ENCODE results near the gene SEMA4C.
A peak's percentile ranks its signal among the peaks of the same experiment; 100 is the strongest.

SEMA4C gene, protein sequence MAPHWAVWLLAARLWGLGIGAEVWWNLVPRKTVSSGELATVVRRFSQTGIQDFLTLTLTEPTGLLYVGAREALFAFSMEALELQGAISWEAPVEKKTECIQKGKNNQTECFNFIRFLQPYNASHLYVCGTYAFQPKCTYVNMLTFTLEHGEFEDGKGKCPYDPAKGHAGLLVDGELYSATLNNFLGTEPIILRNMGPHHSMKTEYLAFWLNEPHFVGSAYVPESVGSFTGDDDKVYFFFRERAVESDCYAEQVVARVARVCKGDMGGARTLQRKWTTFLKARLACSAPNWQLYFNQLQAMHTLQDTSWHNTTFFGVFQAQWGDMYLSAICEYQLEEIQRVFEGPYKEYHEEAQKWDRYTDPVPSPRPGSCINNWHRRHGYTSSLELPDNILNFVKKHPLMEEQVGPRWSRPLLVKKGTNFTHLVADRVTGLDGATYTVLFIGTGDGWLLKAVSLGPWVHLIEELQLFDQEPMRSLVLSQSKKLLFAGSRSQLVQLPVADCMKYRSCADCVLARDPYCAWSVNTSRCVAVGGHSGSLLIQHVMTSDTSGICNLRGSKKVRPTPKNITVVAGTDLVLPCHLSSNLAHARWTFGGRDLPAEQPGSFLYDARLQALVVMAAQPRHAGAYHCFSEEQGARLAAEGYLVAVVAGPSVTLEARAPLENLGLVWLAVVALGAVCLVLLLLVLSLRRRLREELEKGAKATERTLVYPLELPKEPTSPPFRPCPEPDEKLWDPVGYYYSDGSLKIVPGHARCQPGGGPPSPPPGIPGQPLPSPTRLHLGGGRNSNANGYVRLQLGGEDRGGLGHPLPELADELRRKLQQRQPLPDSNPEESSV

GRCh38 chr2:96869822-96870625, at the start of gene SEMA4C:
Gene SEMA4C, minus strand, starts transcription at chr2:96870080. Its CDS starts 2,194 bp downstream, at chr2:96867886.
- DNase-seq = peak; percentile 16

DNA sequence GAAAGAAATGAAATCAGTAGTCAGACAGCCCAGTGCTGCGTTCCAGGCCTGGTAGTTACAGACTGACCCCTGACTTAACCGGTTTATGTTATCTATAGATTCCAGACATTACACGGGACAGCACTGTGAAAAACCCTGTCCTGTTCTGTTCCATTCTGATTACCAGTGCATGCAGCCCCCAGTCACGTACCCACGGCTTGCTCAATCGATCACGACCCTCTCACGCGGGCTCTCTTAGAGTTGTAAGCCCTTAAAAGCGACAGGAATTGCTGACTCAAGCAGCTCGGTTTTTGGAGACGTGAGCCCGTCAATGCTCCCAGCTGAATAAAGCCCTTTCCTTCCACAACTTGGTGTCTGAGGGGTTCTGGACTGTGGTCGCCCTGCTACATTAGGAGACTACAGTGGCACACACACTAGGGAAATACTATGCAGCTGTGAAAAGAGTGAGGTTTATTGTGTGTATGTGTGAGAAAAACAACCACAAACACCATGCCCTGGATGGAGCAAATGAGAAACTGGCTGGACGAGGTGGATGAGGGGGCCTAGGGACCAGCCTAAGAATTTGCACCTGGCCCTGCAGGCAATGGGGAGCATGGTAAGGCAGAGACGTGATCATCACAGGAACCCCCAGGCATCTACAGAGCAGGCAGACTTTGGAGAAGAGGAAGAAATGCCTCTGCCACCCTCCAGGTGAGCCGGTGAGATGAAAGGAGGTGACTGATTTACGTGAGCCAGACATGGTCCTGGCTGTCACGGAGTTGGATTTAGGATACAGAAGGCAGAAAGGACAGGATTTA, 49.1 kb upstream of the SEMA4C start:
- no peak for DNase-seq

GRCh38 chr2:96918092-96918753, 48.3 kb upstream of the SEMA4C start:
- no peak for DNase-seq

- DNase-seq = no peak
These were observed 47.0 kb upstream of the SEMA4C start for GRCh38 chr2:96916646-96917543.

GRCh38 chr2:96916156-96916630, 46.3 kb upstream of the SEMA4C start:
- no peak for DNase-seq

DNA sequence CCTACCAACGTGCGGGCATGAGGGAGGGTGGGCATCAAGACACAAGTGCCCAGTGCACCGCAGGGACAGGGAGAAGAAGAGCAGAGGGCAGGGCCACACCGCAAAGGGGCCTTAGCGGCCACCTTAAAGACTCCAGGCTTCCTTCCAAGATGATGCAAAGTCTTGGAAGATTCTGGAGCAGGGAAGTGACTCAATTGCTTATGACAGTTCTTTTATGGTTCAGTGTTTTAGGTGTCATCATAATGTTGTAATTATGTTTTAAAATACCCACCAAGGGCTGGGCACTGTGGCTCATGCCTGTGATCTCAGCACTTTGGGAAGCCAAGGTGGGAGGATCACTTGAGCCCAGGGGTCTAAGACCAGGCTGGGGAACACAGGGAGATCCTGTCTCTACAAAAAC, 44.5 kb upstream of the SEMA4C start:
- DNase-seq = no peak

DNA sequence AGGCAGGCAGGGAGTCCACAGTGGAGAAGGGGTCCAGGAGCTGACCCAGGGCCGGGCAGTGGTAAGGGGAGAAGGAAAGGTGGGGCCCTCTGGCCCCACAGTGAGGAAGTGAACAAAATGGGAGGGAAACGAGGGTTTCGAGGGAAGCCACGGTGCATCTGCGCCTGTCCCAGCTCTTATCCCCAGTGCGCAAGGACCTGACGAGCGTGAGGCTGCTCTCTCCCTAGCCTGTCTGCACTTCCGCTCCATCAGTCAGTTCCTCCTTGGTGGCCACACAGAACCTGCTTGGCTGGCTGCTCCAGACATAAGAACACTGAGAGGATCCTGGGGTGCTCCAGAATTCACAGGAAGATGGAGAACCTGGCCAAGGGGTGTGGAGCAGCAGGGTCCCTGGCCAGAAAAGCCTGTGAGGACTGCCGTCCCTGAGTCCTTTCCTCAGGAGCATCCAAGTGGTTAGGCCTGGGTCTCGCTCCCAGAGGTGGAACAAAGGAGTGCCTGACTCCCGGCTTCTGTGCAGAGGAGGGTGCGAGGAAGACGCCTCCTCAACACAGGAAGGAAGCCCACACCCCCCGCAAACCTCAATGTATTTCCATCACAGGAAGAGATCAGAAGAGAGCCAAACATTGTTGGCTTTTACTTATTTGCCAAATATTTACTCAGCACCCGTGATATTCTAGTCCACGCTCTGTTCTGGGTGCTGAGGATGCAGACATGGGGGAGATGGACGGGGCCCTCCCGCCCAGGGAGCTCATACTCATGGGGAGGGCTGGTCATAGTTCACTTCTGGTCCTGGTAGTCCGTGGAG, 43.7 kb upstream of the SEMA4C start:
- no peak for DNase-seq

DNA sequence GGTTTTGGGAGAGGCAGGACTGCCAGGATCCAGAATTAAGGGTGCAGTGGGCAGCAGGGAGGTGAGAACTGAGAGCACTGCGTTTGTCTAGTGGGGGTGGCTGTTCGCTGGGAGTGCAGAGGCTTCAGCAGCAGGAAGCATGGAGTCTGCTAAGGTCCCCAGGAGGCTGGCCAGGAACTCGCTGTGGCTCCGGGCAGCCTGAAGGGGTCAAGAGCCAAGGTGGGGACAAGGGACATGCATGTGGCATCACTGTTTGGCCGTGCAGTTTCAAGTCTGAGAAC, 43.2 kb upstream of the SEMA4C start:
- DNase-seq = no peak

- DNase-seq = no peak
These were observed 42.7 kb upstream of the SEMA4C start for GRCh38 chr2:96912346-96913116.

GRCh38 chr2:96909611-96910021, 39.7 kb upstream of the SEMA4C start:
- DNase-seq = no peak

GRCh38 chr2:96907115-96908041, 37.5 kb upstream of the SEMA4C start:
- no peak for DNase-seq

GRCh38 chr2:96906729-96907114, 36.8 kb upstream of the SEMA4C start:
- no peak for DNase-seq

- no peak for DNase-seq
These were observed 33.9 kb upstream of the SEMA4C start for GRCh38 chr2:96903815-96904214.

- no peak for DNase-seq
These were observed 33.4 kb upstream of the SEMA4C start for GRCh38 chr2:96903318-96903717.

GRCh38 chr2:96900237-96900636, 30.4 kb upstream of the SEMA4C start:
- DNase-seq = no peak

- no peak for DNase-seq
These were observed 29.5 kb upstream of the SEMA4C start for GRCh38 chr2:96899413-96899741.

DNA sequence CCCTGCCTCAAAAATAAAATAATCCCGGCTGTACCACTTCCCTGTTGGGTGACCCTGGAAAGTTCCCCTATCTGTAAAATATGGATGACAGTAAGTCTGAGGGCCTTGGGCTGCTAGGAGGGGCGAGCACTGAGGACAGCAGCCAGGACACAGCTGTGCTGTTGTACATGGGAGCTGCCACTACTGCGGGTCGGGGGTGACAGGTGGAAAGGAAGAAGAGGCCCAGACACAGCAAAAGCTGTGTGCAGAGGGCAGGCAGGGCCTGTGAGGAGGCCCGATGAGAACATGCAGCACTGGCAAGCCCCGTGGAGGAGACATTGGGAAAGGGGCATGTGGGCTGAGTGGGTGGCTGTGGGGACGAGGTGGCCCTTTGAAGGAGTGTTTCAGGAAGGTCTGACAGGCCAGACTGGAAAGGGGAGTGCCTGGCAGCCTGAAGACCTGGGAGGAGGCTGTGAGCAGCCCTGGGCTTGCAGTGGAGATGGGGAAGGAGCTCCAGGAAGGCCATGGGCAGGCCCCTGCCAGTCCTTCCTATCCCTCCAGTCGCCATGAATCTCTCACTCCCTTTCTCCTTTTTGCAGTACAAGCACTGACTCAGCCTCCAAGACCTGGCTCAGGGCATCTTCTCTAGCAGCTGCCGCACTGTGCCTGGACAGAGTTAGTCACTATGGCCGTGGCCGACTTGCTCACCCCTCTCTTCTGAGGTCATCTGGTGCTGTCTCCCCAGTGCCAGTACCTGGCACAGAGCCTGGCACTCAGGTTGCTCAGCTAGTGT, 28.9 kb upstream of the SEMA4C start:
- no peak for DNase-seq

Data from NCI-H1105 treated with DMSO at 0.1 percent for 48 hours (cell line).